B cell (primary cell): ENCODE results near the gene TRMT10B.

Experiments used
- EZH2 ChIP-seq: IDR thresholded peaks from 2 replicates; pipeline ENCODE4 v1.6.1; 2012; ENCODE audit warnings: borderline replicate concordance, low read depth, mild to moderate bottlenecking, moderate library complexity, low read length; ENCODE audit not compliant: insufficient read depth, poor library complexity, severe bottlenecking
- TF ChIP-seq, protein P1 (sequence below): fragments of 200-600 bp; IDR thresholded peaks from one replicate; pipeline ENCODE4 v1.8.0; 2022; ENCODE audit warnings: antibody characterized with exemption, mild to moderate bottlenecking

DNA sequence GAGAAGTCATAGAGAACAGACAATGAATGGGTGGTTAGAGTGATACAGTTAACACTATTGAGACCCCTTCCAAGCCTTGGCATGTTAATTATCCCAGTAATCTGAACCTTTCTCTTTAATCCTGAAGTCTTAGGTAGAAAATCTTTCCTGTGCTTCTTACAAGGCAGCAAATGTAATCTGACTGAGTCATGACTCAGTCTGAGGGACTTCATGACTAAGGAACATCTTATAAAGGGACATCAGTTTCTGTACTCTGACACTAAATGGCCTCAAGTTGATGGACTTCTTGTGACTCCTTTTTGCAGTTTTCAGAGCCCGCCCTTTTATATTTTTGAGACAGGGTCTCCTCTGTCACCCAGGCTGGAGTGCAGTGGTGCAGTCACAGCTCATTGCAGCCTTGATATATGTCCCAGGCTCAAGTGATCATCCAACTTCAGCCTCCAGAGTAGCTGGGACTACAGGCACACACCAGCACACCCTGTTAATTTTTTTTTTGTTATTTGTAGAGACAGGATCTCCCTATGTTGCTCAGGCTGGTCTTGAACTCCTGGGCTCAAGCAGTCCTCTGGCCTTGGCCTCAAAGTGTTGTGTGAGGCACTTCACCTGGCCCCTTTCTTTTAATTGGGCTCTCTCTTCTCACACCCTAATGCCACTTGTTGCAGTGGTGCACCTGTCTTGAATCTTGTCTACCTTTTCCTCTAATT, 21.8 kb downstream of the TRMT10B start:
- TF ChIP-seq, protein P1, sequence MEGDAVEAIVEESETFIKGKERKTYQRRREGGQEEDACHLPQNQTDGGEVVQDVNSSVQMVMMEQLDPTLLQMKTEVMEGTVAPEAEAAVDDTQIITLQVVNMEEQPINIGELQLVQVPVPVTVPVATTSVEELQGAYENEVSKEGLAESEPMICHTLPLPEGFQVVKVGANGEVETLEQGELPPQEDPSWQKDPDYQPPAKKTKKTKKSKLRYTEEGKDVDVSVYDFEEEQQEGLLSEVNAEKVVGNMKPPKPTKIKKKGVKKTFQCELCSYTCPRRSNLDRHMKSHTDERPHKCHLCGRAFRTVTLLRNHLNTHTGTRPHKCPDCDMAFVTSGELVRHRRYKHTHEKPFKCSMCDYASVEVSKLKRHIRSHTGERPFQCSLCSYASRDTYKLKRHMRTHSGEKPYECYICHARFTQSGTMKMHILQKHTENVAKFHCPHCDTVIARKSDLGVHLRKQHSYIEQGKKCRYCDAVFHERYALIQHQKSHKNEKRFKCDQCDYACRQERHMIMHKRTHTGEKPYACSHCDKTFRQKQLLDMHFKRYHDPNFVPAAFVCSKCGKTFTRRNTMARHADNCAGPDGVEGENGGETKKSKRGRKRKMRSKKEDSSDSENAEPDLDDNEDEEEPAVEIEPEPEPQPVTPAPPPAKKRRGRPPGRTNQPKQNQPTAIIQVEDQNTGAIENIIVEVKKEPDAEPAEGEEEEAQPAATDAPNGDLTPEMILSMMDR = no peak
- no peak for TF ChIP-seq EZH2
